Activated CD8-positive, alpha-beta memory T cell treated with anti-CD3 and anti-CD28 coated beads, Interleukin-2, amount 50 U/mL, for 1 hour (primary cell): ENCODE results near the gene JPH3.

ENCODE experiments used
- DNase-seq: peaks from one replicate; pipeline ENCODE4 v3.0.0-alpha.2; 2020; ENCODE audit errors: extremely low read depth

Gene JPH3

GRCh38 chr16:87653234-87653633 lies 50.9 kb downstream of the JPH3 start:
- no peak for DNase-seq

GRCh38 chr16:87654826-87655225 lies 52.5 kb downstream of the JPH3 start:
- DNase-seq, result no peak

GRCh38 chr16:87656328-87656727 lies 54.0 kb downstream of the JPH3 start:
- no peak for DNase-seq

- no peak for DNase-seq
Measured at GRCh38 chr16:87657621-87658192, 55.4 kb downstream of the JPH3 start.

- DNase-seq, result no peak
Measured at GRCh38 chr16:87658564-87659225, 56.4 kb downstream of the JPH3 start.

GRCh38 chr16:87661561-87661960 lies 59.3 kb downstream of the JPH3 start:
- no peak for DNase-seq

GRCh38 chr16:87662254-87663204 lies 60.2 kb downstream of the JPH3 start:
- DNase-seq, result no peak

- DNase-seq, result no peak
Measured at GRCh38 chr16:87664792-87665191, 62.5 kb downstream of the JPH3 start.

- no peak for DNase-seq
Measured at GRCh38 chr16:87665193-87665592, 62.9 kb downstream of the JPH3 start.

- DNase-seq, result no peak
Measured at GRCh38 chr16:87666919-87667318, 64.6 kb downstream of the JPH3 start.

GRCh38 chr16:87667443-87667842 lies 65.1 kb downstream of the JPH3 start:
- DNase-seq, result no peak

GRCh38 chr16:87667946-87668345 lies 65.6 kb downstream of the JPH3 start:
- no peak for DNase-seq

- DNase-seq, result no peak
Measured at GRCh38 chr16:87669672-87670071, 67.4 kb downstream of the JPH3 start.

- no peak for DNase-seq
Measured at GRCh38 chr16:87671221-87671620, 68.9 kb downstream of the JPH3 start.

- no peak for DNase-seq
Measured at GRCh38 chr16:87671715-87672270, 69.5 kb downstream of the JPH3 start.

GRCh38 chr16:87674419-87674818 lies 72.1 kb downstream of the JPH3 start:
- no peak for DNase-seq

GRCh38 chr16:87675111-87675719 lies 72.9 kb downstream of the JPH3 start:
- DNase-seq, result no peak

- no peak for DNase-seq
Measured at GRCh38 chr16:87677830-87678229, 75.5 kb downstream of the JPH3 start.

- DNase-seq, result no peak
Measured at GRCh38 chr16:87678618-87679017, 76.3 kb downstream of the JPH3 start.

- no peak for DNase-seq
Measured at GRCh38 chr16:87679593-87680271, 77.4 kb downstream of the JPH3 start.

- DNase-seq, result no peak
Measured at GRCh38 chr16:87680272-87680644, 78.0 kb downstream of the JPH3 start.
